HepG2 (cell line): Measurements from ENCODE around the gene C14orf119. TPM values are rescaled to one million over a fixed set of nuclear protein-coding genes. Genes with fewer than 3 reads are reported as not detected.

ENCODE experiments used
- ATM ChIP-seq: fragments of 450-650 bp; IDR thresholded peaks from 2 replicates; pipeline ENCODE4 v1.7.1; 2017; ENCODE audit warnings: mild to moderate bottlenecking, borderline replicate concordance
- EED ChIP-seq: sonication (generic); formaldehyde crosslinking; IDR thresholded peaks from 2 replicates; pipeline ENCODE4 v1.5.0; 2020; ENCODE audit warnings: mild to moderate bottlenecking, missing genetic modification reagents
- EHMT2 ChIP-seq: fragments of 200-600 bp; sonication (generic); IDR thresholded peaks from 2 replicates; pipeline ENCODE4 v1.7.0; 2017; ENCODE audit warnings: antibody characterized with exemption, low read depth, low read length, borderline replicate concordance
- MIER3 ChIP-seq: IDR thresholded peaks from 2 replicates; pipeline ENCODE4 v1.6.1; 2016; ENCODE audit warnings: missing compliant biosample characterization, borderline replicate concordance
- NFYB ChIP-seq: sonication (generic); formaldehyde crosslinking; IDR thresholded peaks from 2 replicates; pipeline ENCODE4 v1.4.0; 2020; ENCODE audit warnings: missing genetic modification reagents
- POGZ ChIP-seq: sonication (generic); formaldehyde crosslinking; IDR thresholded peaks from 2 replicates; pipeline ENCODE4 v1.4.0; 2020; ENCODE audit warnings: mild to moderate bottlenecking, missing genetic modification reagents
- RBAK ChIP-seq: sonication (generic); formaldehyde crosslinking; IDR thresholded peaks from 2 replicates; pipeline ENCODE4 v1.5.1; 2020; ENCODE audit warnings: mild to moderate bottlenecking, missing genetic modification reagents
- RORA ChIP-seq: sonication (generic); formaldehyde crosslinking; IDR thresholded peaks from 2 replicates; pipeline ENCODE4 v1.5.0; 2020; ENCODE audit warnings: mild to moderate bottlenecking, missing genetic modification reagents, moderate library complexity
- SRF ChIP-seq: IDR thresholded peaks from 2 replicates; pipeline ENCODE4 v1.6.1; 2011; ENCODE audit warnings: mild to moderate bottlenecking, low read depth, low read length, moderate library complexity
- ZFP90 ChIP-seq: sonication (generic); formaldehyde crosslinking; IDR thresholded peaks from 2 replicates; pipeline ENCODE4 v1.8.0; 2022; ENCODE audit warnings: missing genetic modification reagents, mild to moderate bottlenecking, inconsistent platforms, borderline replicate concordance
- ZNF205 ChIP-seq: IDR thresholded peaks from 2 replicates; pipeline ENCODE4 v1.6.1; 2018; ENCODE audit warnings: missing biosample characterization, missing genetic modification reagents
- ZNF253 ChIP-seq: sonication (generic); formaldehyde crosslinking; IDR thresholded peaks from 2 replicates; pipeline ENCODE4 v1.8.0; 2022; ENCODE audit warnings: mild to moderate bottlenecking, missing genetic modification reagents, borderline replicate concordance
- ZNF329 ChIP-seq: sonication (generic); formaldehyde crosslinking; IDR thresholded peaks from 2 replicates; pipeline ENCODE4 v1.9.0; 2021; ENCODE audit warnings: low read depth, mild to moderate bottlenecking, missing genetic modification reagents
- ZNF543 ChIP-seq: sonication (generic); formaldehyde crosslinking; IDR thresholded peaks from 2 replicates; pipeline ENCODE4 v1.4.0; 2020; ENCODE audit warnings: mild to moderate bottlenecking, missing genetic modification reagents
- ZNF562 ChIP-seq: sonication (generic); formaldehyde crosslinking; IDR thresholded peaks from 2 replicates; pipeline ENCODE4 v1.8.0; 2022; ENCODE audit warnings: missing genetic modification reagents, borderline replicate concordance
- polyA plus RNA-seq, 8 experiments: library from polyadenylated mRNA; depleted of rRNA in 3 of 8; stranded (reverse) in 7 of 8; unstranded in 1 of 8; fragments of >200 nt; fragmentation: Illumina TruSeq in 4 of 8; extraction: Trizol in 4 of 8; gene quantifications; 2 replicates each; pipeline versions ENCODE4 v1.2.1 to v1.2.3, GENCODE V29; 2011 to 2016; ENCODE audit warnings: low read depth in 4 of 8, missing spikeins in 1 of 8, mixed read lengths in 1 of 8; ENCODE audit not compliant: insufficient read depth in 1 of 8
- total RNA-seq, 5 experiments: library from RNA; depleted of rRNA; stranded (reverse); fragments of >200 nt; fragmentation: Illumina TruSeq; extraction: Trizol; gene quantifications; 2 replicates each; pipeline ENCODE4 v1.2.3, GENCODE V29; 2016; ENCODE audit warnings: low read depth in 1 of 5
- TF ChIP-seq, protein P1 (sequence below): IDR thresholded peaks from 2 replicates; pipeline ENCODE4 v1.4.0; 2020; ENCODE audit warnings: mild to moderate bottlenecking, missing genetic modification reagents
- TF ChIP-seq, protein P2 (sequence below): sonication (generic); formaldehyde crosslinking; IDR thresholded peaks from 2 replicates; pipeline ENCODE4 v1.4.0; 2020; ENCODE audit warnings: missing genetic modification reagents; ENCODE audit errors: not compliant biosample characterization
- TF ChIP-seq, protein P3 (sequence below): IDR thresholded peaks from 2 replicates; pipeline ENCODE4 v1.6.1; 2018; ENCODE audit warnings: missing genetic modification reagents, mild to moderate bottlenecking, missing compliant biosample characterization
- TF ChIP-seq, protein P4 (sequence below): sonication (generic); formaldehyde crosslinking; IDR thresholded peaks from 2 replicates; pipeline ENCODE4 v1.5.1; 2020; ENCODE audit warnings: missing genetic modification reagents, mild to moderate bottlenecking, borderline replicate concordance
- TF ChIP-seq, protein P5 (sequence below): IDR thresholded peaks from 2 replicates; pipeline ENCODE4 v1.6.1; 2016; ENCODE audit warnings: mild to moderate bottlenecking

The C14orf119 gene
- total and polyA plus RNA-seq, 2 of the 13 experiments (the other 11 are each of a cell fraction or from before 2014, with no cell fraction given) = 117 to 206 TPM

DNA sequence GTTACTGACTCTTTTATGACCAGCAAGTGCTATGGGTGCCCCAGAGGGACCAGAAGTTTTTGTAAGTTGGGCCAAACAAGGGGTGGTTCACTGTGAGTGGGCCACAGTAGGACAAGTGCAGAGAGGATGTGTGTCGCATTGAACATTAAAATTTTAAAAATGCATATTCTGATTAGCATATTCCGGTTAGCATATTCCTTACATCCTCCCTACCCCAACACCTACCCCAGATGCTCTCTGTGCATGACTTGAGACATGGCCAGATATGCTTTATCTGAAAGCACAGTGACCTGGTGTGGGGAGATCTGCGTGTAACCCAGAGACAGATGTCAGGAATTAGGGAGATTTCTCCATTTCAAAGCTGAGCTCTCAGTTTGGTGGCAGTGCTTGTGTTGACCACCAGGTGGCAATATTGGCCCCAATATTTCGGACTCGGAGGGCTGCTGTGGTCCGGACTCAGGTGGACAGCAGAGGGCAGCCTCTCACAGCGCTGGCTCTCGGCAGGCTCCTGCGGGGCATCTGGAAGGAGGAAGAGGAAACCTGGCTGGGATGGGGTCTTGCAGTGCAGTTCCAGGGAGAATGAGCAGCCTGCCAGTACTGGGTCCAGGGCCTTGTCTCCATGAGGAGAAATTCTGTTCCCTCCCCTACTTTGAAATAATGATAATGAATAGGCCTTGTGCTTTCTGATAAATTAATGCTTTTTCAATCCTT lies 25.4 kb downstream of the C14orf119 start (continued):
- TF ChIP-seq, protein P1, sequence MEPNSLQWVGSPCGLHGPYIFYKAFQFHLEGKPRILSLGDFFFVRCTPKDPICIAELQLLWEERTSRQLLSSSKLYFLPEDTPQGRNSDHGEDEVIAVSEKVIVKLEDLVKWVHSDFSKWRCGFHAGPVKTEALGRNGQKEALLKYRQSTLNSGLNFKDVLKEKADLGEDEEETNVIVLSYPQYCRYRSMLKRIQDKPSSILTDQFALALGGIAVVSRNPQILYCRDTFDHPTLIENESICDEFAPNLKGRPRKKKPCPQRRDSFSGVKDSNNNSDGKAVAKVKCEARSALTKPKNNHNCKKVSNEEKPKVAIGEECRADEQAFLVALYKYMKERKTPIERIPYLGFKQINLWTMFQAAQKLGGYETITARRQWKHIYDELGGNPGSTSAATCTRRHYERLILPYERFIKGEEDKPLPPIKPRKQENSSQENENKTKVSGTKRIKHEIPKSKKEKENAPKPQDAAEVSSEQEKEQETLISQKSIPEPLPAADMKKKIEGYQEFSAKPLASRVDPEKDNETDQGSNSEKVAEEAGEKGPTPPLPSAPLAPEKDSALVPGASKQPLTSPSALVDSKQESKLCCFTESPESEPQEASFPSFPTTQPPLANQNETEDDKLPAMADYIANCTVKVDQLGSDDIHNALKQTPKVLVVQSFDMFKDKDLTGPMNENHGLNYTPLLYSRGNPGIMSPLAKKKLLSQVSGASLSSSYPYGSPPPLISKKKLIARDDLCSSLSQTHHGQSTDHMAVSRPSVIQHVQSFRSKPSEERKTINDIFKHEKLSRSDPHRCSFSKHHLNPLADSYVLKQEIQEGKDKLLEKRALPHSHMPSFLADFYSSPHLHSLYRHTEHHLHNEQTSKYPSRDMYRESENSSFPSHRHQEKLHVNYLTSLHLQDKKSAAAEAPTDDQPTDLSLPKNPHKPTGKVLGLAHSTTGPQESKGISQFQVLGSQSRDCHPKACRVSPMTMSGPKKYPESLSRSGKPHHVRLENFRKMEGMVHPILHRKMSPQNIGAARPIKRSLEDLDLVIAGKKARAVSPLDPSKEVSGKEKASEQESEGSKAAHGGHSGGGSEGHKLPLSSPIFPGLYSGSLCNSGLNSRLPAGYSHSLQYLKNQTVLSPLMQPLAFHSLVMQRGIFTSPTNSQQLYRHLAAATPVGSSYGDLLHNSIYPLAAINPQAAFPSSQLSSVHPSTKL (CRISPR knock-in tag) = peak; percentile 85
- TF ChIP-seq, protein P2, sequence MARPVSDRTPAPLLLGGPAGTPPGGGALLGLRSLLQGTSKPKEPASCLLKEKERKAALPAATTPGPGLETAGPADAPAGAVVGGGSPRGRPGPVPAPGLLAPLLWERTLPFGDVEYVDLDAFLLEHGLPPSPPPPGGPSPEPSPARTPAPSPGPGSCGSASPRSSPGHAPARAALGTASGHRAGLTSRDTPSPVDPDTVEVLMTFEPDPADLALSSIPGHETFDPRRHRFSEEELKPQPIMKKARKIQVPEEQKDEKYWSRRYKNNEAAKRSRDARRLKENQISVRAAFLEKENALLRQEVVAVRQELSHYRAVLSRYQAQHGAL (CRISPR knock-in tag) = no peak
- TF ChIP-seq, protein P3, sequence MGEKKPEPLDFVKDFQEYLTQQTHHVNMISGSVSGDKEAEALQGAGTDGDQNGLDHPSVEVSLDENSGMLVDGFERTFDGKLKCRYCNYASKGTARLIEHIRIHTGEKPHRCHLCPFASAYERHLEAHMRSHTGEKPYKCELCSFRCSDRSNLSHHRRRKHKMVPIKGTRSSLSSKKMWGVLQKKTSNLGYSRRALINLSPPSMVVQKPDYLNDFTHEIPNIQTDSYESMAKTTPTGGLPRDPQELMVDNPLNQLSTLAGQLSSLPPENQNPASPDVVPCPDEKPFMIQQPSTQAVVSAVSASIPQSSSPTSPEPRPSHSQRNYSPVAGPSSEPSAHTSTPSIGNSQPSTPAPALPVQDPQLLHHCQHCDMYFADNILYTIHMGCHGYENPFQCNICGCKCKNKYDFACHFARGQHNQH (CRISPR knock-in tag) = peak; percentile 97
- TF ChIP-seq ZNF562 (no peak), NFYB (CRISPR knock-in tag) (peak; percentile 28; the same call in 1 of the 2 replicates), POGZ (CRISPR knock-in tag) (0 out of 2 replicates have a peak, but pooled peaks have one; percentile 33), EED (peak; percentile 47; the same call in 1 of the 2 replicates), ZNF543 (CRISPR knock-in tag) (no peak), RORA (CRISPR knock-in tag) (no peak), ZNF205 (CRISPR knock-in tag) (peak; percentile 97), MIER3 (CRISPR knock-in tag) (peak; percentile 98; the same call in 1 of the 2 replicates), SRF (no peak), ZNF253 (no peak), RBAK (no peak), ATM (no peak), ZFP90 (peak; percentile 48; the same call in 1 of the 2 replicates), EHMT2 (no peak), ZNF329 (CRISPR knock-in tag) (no peak; the same call in 1 of the 2 replicates)
- TF ChIP-seq, protein P4, sequence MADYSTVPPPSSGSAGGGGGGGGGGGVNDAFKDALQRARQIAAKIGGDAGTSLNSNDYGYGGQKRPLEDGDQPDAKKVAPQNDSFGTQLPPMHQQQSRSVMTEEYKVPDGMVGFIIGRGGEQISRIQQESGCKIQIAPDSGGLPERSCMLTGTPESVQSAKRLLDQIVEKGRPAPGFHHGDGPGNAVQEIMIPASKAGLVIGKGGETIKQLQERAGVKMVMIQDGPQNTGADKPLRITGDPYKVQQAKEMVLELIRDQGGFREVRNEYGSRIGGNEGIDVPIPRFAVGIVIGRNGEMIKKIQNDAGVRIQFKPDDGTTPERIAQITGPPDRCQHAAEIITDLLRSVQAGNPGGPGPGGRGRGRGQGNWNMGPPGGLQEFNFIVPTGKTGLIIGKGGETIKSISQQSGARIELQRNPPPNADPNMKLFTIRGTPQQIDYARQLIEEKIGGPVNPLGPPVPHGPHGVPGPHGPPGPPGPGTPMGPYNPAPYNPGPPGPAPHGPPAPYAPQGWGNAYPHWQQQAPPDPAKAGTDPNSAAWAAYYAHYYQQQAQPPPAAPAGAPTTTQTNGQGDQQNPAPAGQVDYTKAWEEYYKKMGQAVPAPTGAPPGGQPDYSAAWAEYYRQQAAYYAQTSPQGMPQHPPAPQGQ = peak; percentile 97; the same call in 1 of the 2 replicates
- TF ChIP-seq, protein P5, sequence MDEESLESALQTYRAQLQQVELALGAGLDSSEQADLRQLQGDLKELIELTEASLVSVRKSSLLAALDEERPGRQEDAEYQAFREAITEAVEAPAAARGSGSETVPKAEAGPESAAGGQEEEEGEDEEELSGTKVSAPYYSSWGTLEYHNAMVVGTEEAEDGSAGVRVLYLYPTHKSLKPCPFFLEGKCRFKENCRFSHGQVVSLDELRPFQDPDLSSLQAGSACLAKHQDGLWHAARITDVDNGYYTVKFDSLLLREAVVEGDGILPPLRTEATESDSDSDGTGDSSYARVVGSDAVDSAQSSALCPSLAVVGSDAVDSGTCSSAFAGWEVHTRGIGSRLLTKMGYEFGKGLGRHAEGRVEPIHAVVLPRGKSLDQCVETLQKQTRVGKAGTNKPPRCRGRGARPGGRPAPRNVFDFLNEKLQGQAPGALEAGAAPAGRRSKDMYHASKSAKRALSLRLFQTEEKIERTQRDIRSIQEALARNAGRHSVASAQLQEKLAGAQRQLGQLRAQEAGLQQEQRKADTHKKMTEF = peak; percentile 81
